HEK293 (cell line): ENCODE results near the gene ARHGEF28.

Experiments
- PRDM1 ChIP-seq: fragments of 450-650 bp; formaldehyde crosslinking; IDR thresholded peaks from 2 replicates; pipeline ENCODE4; 2016; ENCODE audit warnings: missing biosample characterization, missing genetic modification characterization
- SALL2 ChIP-seq: fragments of 450-650 bp; formaldehyde crosslinking; IDR thresholded peaks from 2 replicates; pipeline ENCODE4 v1.5.0; 2017; ENCODE audit warnings: missing biosample characterization, mild to moderate bottlenecking, missing genetic modification characterization, borderline replicate concordance
- YY1 ChIP-seq: fragments of 450-650 bp; formaldehyde crosslinking; IDR thresholded peaks from 2 replicates; pipeline ENCODE4 v1.5.1; 2018; ENCODE audit warnings: missing biosample characterization, missing genetic modification characterization
- ZNF114 ChIP-seq: fragments of 450-650 bp; formaldehyde crosslinking; IDR thresholded peaks from 2 replicates; pipeline ENCODE4 v1.5.0; 2017; ENCODE audit warnings: missing biosample characterization, missing genetic modification characterization
- ZNF138 ChIP-seq: fragments of 450-650 bp; formaldehyde crosslinking; IDR thresholded peaks from 2 replicates; pipeline ENCODE4 v1.5.1; 2016; ENCODE audit warnings: missing biosample characterization, missing genetic modification characterization, borderline replicate concordance
- ZNF140 ChIP-seq: fragments of 450-650 bp; formaldehyde crosslinking; IDR thresholded peaks from 2 replicates; pipeline ENCODE4 v1.5.1; 2016; ENCODE audit warnings: missing biosample characterization, missing genetic modification characterization
- ZNF433 ChIP-seq: fragments of 450-650 bp; formaldehyde crosslinking; IDR thresholded peaks from 2 replicates; pipeline ENCODE4 v1.5.1; 2016; ENCODE audit warnings: missing biosample characterization, missing genetic modification characterization, low read depth
- ZNF510 ChIP-seq: fragments of 450-650 bp; formaldehyde crosslinking; IDR thresholded peaks from 2 replicates; pipeline ENCODE4 v1.5.1; 2018; ENCODE audit warnings: mild to moderate bottlenecking, missing genetic modification characterization, missing biosample characterization; ENCODE audit not compliant: insufficient replicate concordance
- ZNF791 ChIP-seq: fragments of 450-650 bp; formaldehyde crosslinking; IDR thresholded peaks from 2 replicates; pipeline ENCODE4 v1.5.1; 2016; ENCODE audit warnings: missing biosample characterization, missing genetic modification characterization
- TF ChIP-seq, protein P1 (sequence below): fragments of 450-650 bp; formaldehyde crosslinking; IDR thresholded peaks from 2 replicates; pipeline ENCODE4 v1.5.1; 2016; ENCODE audit warnings: missing biosample characterization, missing genetic modification characterization
- TF ChIP-seq, protein P2 (sequence below): fragments of 450-650 bp; formaldehyde crosslinking; optimal IDR thresholded peaks from 2 replicates; pipeline ENCODE3; 2016; ENCODE audit warnings: missing biosample characterization, mild to moderate bottlenecking, missing genetic modification characterization

DNA sequence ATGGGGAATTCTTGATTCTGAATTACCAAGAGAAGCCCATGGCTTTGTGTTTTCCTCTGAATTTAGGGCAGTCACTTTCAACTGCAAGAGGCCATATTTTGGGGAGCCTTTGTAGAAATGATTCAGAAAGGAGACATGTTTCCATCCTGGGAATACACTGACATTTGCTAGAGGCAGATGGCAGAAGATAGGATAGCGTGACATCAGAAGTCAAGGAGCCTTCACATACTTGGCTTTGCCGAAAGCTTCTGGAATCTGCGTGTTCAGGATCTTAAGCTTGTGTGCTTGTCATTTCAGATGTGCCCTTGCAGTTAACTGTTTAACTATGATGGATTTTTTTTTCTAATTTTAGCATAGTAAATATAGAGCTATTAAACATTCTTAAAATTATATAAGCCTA is 296.2 kb downstream of the ARHGEF28 start:
- TF ChIP-seq YY1 (tag by site-specific recombination) (no peak), ZNF114 (tag by site-specific recombination) (no peak), ZNF138 (tag by site-specific recombination) (no peak), ZNF791 (no peak), ZNF140 (no peak), ZNF433 (tag by site-specific recombination) (no peak), PRDM1 (no peak), SALL2 (tag by site-specific recombination) (no peak), ZNF510 (tag by site-specific recombination) (no peak)
- TF ChIP-seq, protein P1, sequence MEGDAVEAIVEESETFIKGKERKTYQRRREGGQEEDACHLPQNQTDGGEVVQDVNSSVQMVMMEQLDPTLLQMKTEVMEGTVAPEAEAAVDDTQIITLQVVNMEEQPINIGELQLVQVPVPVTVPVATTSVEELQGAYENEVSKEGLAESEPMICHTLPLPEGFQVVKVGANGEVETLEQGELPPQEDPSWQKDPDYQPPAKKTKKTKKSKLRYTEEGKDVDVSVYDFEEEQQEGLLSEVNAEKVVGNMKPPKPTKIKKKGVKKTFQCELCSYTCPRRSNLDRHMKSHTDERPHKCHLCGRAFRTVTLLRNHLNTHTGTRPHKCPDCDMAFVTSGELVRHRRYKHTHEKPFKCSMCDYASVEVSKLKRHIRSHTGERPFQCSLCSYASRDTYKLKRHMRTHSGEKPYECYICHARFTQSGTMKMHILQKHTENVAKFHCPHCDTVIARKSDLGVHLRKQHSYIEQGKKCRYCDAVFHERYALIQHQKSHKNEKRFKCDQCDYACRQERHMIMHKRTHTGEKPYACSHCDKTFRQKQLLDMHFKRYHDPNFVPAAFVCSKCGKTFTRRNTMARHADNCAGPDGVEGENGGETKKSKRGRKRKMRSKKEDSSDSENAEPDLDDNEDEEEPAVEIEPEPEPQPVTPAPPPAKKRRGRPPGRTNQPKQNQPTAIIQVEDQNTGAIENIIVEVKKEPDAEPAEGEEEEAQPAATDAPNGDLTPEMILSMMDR (tag by site-specific recombination) = no peak
- TF ChIP-seq, protein P2, sequence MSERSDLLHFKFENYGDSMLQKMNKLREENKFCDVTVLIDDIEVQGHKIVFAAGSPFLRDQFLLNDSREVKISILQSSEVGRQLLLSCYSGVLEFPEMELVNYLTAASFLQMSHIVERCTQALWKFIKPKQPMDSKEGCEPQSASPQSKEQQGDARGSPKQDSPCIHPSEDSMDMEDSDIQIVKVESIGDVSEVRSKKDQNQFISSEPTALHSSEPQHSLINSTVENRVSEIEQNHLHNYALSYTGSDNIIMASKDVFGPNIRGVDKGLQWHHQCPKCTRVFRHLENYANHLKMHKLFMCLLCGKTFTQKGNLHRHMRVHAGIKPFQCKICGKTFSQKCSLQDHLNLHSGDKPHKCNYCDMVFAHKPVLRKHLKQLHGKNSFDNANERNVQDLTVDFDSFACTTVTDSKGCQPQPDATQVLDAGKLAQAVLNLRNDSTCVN (tag by site-specific recombination) = no peak
